NCI-H1417 (cell line): ENCODE results near the gene FERD3L.

Source experiments
- DNase-seq, 3 experiments: peaks; one replicate each; lab custom pipeline; 2025; lab: John Stamatoyannopoulos, UW

The FERD3L gene

GRCh38 chr7:19117091-19117869 lies 27.9 kb downstream of the FERD3L start, which contains the start of gene TWIST1:
TSS of gene TWIST1 (minus strand) at chr7:19117636. CDS start at chr7:19117321, 315 bp downstream.
- DNase-seq: peak; percentile 25 to 85 (median 83)

- peak; percentile 25 to 92 (median 89) for DNase-seq
Measured at GRCh38 chr7:19116121-19117090, 28.8 kb downstream of the FERD3L start.

- no peak for DNase-seq
Measured at GRCh38 chr7:19114551-19114855, 30.7 kb downstream of the FERD3L start.

- DNase-seq: no peak
Measured at GRCh38 chr7:19113855-19114550, 31.2 kb downstream of the FERD3L start.

- DNase-seq: no peak
Measured at GRCh38 chr7:19113002-19113350, 32.2 kb downstream of the FERD3L start.

GRCh38 chr7:19112274-19113001 lies 32.8 kb downstream of the FERD3L start:
- DNase-seq: no peak

GRCh38 chr7:19111474-19112273 lies 33.5 kb downstream of the FERD3L start:
- DNase-seq: no peak

GRCh38 chr7:19110776-19111175 lies 34.4 kb downstream of the FERD3L start:
- DNase-seq: no peak

GRCh38 chr7:19110026-19110730 lies 35.0 kb downstream of the FERD3L start:
- DNase-seq: no peak

GRCh38 chr7:19109000-19109946 lies 35.9 kb downstream of the FERD3L start:
- DNase-seq: no peak

- peak; percentile 19 to 65 (median 54) for DNase-seq
Measured at GRCh38 chr7:19107356-19108146, 37.7 kb downstream of the FERD3L start.

- peak in 1 of 3 experiments; percentile 36 for DNase-seq
Measured at GRCh38 chr7:19107081-19107355, 38.2 kb downstream of the FERD3L start.

GRCh38 chr7:19106241-19107080 lies 38.8 kb downstream of the FERD3L start:
- DNase-seq: peak in 2 of 3 experiments; percentile 44 to 59

GRCh38 chr7:19105546-19105945 lies 39.7 kb downstream of the FERD3L start:
- no peak for DNase-seq

GRCh38 chr7:19104811-19105210 lies 40.4 kb downstream of the FERD3L start:
- DNase-seq: no peak

GRCh38 chr7:19102884-19103283 lies 42.3 kb downstream of the FERD3L start:
- no peak for DNase-seq

GRCh38 chr7:19101909-19102308 lies 43.3 kb downstream of the FERD3L start:
- DNase-seq: no peak
